Keratinocyte (primary cell): Measurements from ENCODE around the gene ZNF521. TPM values are rescaled to one million over a fixed set of nuclear protein-coding genes. Genes with fewer than 3 reads are reported as not detected.

Experiments used
- DNase-seq: peaks from one replicate; pipeline ENCODE4 v3.0.0-alpha.2; 2011; ENCODE audit warnings: low read depth, missing footprints, low spot score
- FAIRE-seq: peaks from 2 replicates; lab custom pipeline; 2011; peaks lifted over from hg19 to GRCh38; lab: Jason Lieb, UNC
- H2AFZ ChIP-seq: 2 replicates; pipeline ENCODE4 v1.6.0; 2012; ENCODE audit warnings: low read length, control low read depth, inconsistent platforms; ENCODE audit not compliant: control insufficient read depth
- H3K27ac ChIP-seq: 2 replicates; pipeline ENCODE4 v1.5.1; 2011; ENCODE audit warnings: low read length; ENCODE audit not compliant: control insufficient read depth, insufficient read depth
- H3K27me3 ChIP-seq: 3 replicates; pipeline ENCODE4 v1.6.0; 2011; ENCODE audit warnings: low read length; ENCODE audit not compliant: control insufficient read depth, insufficient read depth; ENCODE audit errors: extremely low read depth
- H3K36me3 ChIP-seq, 2 experiments: 2 replicates in 1 of 2; 3 replicates in 1 of 2; pipeline ENCODE4 v1.5.1; 2011; ENCODE audit warnings: low read length in 2 of 2, mild to moderate bottlenecking in 1 of 2; ENCODE audit not compliant: control insufficient read depth in 2 of 2, insufficient read depth in 2 of 2; ENCODE audit errors: extremely low read depth in 1 of 2
- H3K4me1 ChIP-seq: 3 replicates; pipeline ENCODE4 v1.5.1; 2011; ENCODE audit warnings: low read length; ENCODE audit not compliant: control insufficient read depth, insufficient read depth; ENCODE audit errors: extremely low read depth
- H3K4me2 ChIP-seq: 3 replicates; pipeline ENCODE4 v1.6.0; 2011; ENCODE audit warnings: low read depth, low read length; ENCODE audit not compliant: control insufficient read depth, insufficient read depth; ENCODE audit errors: extremely low read depth
- H3K4me3 ChIP-seq, 3 experiments: fragments of 200-600 bp in 1 of 3; sonication (generic) in 1 of 3; 2 replicates in 2 of 3; 3 replicates in 1 of 3; pipeline ENCODE4 v1.5.1; 2011 to 2016; ENCODE audit warnings: low read length in 3 of 3, mild to moderate bottlenecking in 3 of 3, control low read depth in 2 of 3, inconsistent platforms in 1 of 3, low read depth in 1 of 3, mixed read lengths in 1 of 3, mixed run types in 1 of 3, moderate library complexity in 1 of 3; ENCODE audit not compliant: control insufficient read depth in 2 of 3, insufficient read depth in 2 of 3; ENCODE audit errors: extremely low read depth in 1 of 3
- H3K79me2 ChIP-seq: 2 replicates; pipeline ENCODE4 v1.6.0; 2012; ENCODE audit warnings: low read length; ENCODE audit not compliant: control insufficient read depth, insufficient read depth
- H3K9ac ChIP-seq: 3 replicates; pipeline ENCODE4 v1.6.0; 2011; ENCODE audit warnings: low read length; ENCODE audit not compliant: control insufficient read depth, insufficient read depth; ENCODE audit errors: extremely low read depth
- H3K9me1 ChIP-seq: 3 replicates; pipeline ENCODE4 v1.6.0; 2011; ENCODE audit warnings: low read length; ENCODE audit not compliant: control insufficient read depth, insufficient read depth; ENCODE audit errors: extremely low read depth
- H3K9me3 ChIP-seq: 2 replicates; pipeline ENCODE4 v1.5.1; 2012; ENCODE audit warnings: low read depth, low read length; ENCODE audit not compliant: control insufficient read depth
- H4K20me1 ChIP-seq: 3 replicates; pipeline ENCODE4 v1.6.0; 2011; ENCODE audit warnings: low read length; ENCODE audit not compliant: control insufficient read depth, insufficient read depth; ENCODE audit errors: extremely low read depth
- EZH2 ChIP-seq: IDR thresholded peaks from one replicate; pipeline ENCODE4 v1.6.1; 2012; ENCODE audit warnings: inconsistent platforms, mild to moderate bottlenecking, low read length, moderate library complexity
- dilution Hi-C: fragments of 300-500 bp; cut with MboI; formaldehyde crosslinking; loops from one replicate; pipeline ENCODE4 v1.7.0; 2020; ENCODE audit warnings: low sequenced_read_pairs; ENCODE audit not compliant: extremely low pct_ligation_motif_present
- polyA plus RNA-seq, 5 experiments: library from polyadenylated mRNA; depleted of rRNA in 3 of 5; stranded (reverse) in 3 of 5; stranded (forward) in 1 of 5; unstranded in 1 of 5; fragments of >200 nt; gene quantifications; 1 replicate in 1 of 5; 2 replicates in 3 of 5; 3 replicates in 1 of 5; pipeline versions ENCODE4 v1.2.1 to v1.2.3, GENCODE V29; 2011 to 2012; ENCODE audit warnings: missing spikeins in 2 of 5, low read depth in 1 of 5, low replicate concordance in 1 of 5
- TF ChIP-seq, protein P1 (sequence below), 3 experiments: IDR thresholded peaks in 1 of 3; conservative IDR thresholded peaks in 1 of 3; optimal IDR thresholded peaks in 1 of 3; 2 replicates in 2 of 3; 3 replicates in 1 of 3; pipeline versions ENCODE3 to v1.5.1; 2011; ENCODE audit warnings: low read length in 3 of 3, mild to moderate bottlenecking in 3 of 3, moderate library complexity in 2 of 3, control low read depth in 1 of 3, inconsistent platforms in 1 of 3; ENCODE audit not compliant: insufficient read depth in 2 of 3; ENCODE audit errors: extremely low read depth in 1 of 3

ZNF521 gene
- polyA plus RNA-seq, 1 donor (not counting 4 experiments of a cell fraction or from before 2014, with no cell fraction given), result 0.07 TPM

DNA sequence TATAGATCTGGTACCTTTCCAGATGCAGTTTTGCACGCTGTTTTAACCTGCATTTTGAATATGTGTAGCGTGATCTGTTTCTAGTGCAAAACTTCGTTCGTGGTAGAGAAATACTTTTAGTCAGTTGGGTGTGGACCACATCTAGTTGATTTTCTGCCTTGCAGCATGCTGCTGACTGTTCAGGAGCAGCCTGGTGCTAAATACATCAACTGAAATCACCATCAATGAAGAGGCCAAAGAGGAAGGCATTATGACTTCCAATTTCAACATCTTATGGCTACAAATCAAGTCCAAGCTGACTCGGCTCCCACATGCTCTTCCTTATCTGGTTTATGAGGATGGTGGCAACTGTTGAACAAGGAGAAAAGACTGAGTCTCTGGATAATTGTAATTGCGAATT is 298.5 kb downstream of the ZNF521 start:
- no peak overlapping the region for H3K4me2 ChIP-seq
- no peak overlapping the region for H3K4me3 ChIP-seq
- no peak for DNase-seq
- TF ChIP-seq EZH2, result no peak
- TF ChIP-seq, protein P1, sequence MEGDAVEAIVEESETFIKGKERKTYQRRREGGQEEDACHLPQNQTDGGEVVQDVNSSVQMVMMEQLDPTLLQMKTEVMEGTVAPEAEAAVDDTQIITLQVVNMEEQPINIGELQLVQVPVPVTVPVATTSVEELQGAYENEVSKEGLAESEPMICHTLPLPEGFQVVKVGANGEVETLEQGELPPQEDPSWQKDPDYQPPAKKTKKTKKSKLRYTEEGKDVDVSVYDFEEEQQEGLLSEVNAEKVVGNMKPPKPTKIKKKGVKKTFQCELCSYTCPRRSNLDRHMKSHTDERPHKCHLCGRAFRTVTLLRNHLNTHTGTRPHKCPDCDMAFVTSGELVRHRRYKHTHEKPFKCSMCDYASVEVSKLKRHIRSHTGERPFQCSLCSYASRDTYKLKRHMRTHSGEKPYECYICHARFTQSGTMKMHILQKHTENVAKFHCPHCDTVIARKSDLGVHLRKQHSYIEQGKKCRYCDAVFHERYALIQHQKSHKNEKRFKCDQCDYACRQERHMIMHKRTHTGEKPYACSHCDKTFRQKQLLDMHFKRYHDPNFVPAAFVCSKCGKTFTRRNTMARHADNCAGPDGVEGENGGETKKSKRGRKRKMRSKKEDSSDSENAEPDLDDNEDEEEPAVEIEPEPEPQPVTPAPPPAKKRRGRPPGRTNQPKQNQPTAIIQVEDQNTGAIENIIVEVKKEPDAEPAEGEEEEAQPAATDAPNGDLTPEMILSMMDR (optimal IDR thresholded peaks at IDR 0.05 in 1 of 3, IDR thresholded peaks at IDR 0.05 in 1 of 3, conservative IDR thresholded peaks at IDR 0.05 in 1 of 3; ENCODE audit: extremely low read depth in 1 of 3, insufficient read depth in 2 of 3, low read length in 3 of 3), result no peak
- H3K79me2 ChIP-seq, result no peaks in the 10 kb centered on the region
- H3K27me3 ChIP-seq, result no peaks in the 10 kb centered on the region
- no peaks in the 10 kb centered on the region for H3K9me1 ChIP-seq
- no peaks in the 10 kb centered on the region for H3K36me3 ChIP-seq
- no peak overlapping the region for H3K9ac ChIP-seq
- peaks cover 7% of the 10 kb centered on the region for H3K4me1 ChIP-seq
- H2AFZ ChIP-seq, result no peak overlapping the region
- no peak overlapping the region for H3K27ac ChIP-seq
- no peak for FAIRE-seq
- dilution Hi-C loops, result no loop called here
- H3K9me3 ChIP-seq, result no peaks in the 10 kb centered on the region
- no peaks in the 10 kb centered on the region for H4K20me1 ChIP-seq

DNA sequence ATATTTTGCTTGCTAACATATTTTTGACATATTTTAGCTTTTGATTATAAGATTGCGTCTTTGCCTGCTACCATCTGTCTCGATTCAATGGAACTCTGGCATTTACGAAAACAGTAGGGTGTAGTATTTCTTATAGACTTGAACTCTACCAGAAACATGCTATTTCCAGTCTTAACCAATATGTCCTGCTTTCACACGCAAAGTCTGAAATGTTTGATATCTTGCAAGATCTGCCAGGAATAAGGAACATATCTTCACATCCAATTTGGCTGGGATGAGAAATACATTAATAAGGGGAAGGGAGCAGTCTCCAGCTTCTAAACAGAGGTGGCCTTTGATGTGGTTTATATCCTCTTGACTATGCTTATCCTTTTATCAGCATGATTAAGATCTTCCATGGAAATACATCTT is 299.4 kb downstream of the ZNF521 start:
- peaks cover 7% of the 10 kb centered on the region for H3K4me1 ChIP-seq
- no peaks in the 10 kb centered on the region for H3K9me1 ChIP-seq
- DNase-seq, result no peak
- H3K4me2 ChIP-seq, result no peak overlapping the region
- no peaks in the 10 kb centered on the region for H4K20me1 ChIP-seq
- no peak overlapping the region for H3K9ac ChIP-seq
- no peak overlapping the region for H3K4me3 ChIP-seq
- H2AFZ ChIP-seq, result no peak overlapping the region
- H3K36me3 ChIP-seq, result no peaks in the 10 kb centered on the region
- TF ChIP-seq, protein P1 (optimal IDR thresholded peaks at IDR 0.05 in 1 of 3, IDR thresholded peaks at IDR 0.05 in 1 of 3, conservative IDR thresholded peaks at IDR 0.05 in 1 of 3; ENCODE audit: extremely low read depth in 1 of 3, insufficient read depth in 2 of 3, low read length in 3 of 3), result no peak
- TF ChIP-seq EZH2, result no peak
- FAIRE-seq, result no peak
- H3K79me2 ChIP-seq, result no peaks in the 10 kb centered on the region
- no peak overlapping the region for H3K27ac ChIP-seq
- H3K9me3 ChIP-seq, result no peaks in the 10 kb centered on the region
- H3K27me3 ChIP-seq, result no peaks in the 10 kb centered on the region
- dilution Hi-C loops, result no loop called here
